ENCODE data around the gene ECE1.

- TF ChIP-seq CTCF (IDR thresholded peaks at IDR 0.05; ENCODE audit: extremely low read depth in 1 of 2, insufficient read depth in 1 of 2, low read depth in 1 of 2, low read length in 2 of 2) (no peak), POLR2A (IDR thresholded peaks at IDR 0.05; ENCODE audit: low read depth, low read length) (no peak), MAX (IDR thresholded peaks at IDR 0.05; ENCODE audit: insufficient read depth, insufficient read length) (no peak), JUN (IDR thresholded peaks at IDR 0.05; ENCODE audit: borderline replicate concordance, insufficient read depth, insufficient read length, low read depth) (no peak), POLR2AphosphoS5 (IDR thresholded peaks at IDR 0.05; ENCODE audit: insufficient read depth, low read depth, low read length) (no peak), EZH2 (IDR thresholded peaks at IDR 0.05; ENCODE audit: borderline replicate concordance, low read depth, low read length, severe bottlenecking) (no peak)
Measured at GRCh38 chr1:21333824-21334213, 43.6 kb upstream of the ECE1 start.
